ENCODE data around the gene GJA1.
"Not testable (repeated sequence)": the region's sequence is repeated elsewhere in the genome, so short reads cannot be mapped to it uniquely, and the experiment has no call there.

The GJA1 gene

DNA sequence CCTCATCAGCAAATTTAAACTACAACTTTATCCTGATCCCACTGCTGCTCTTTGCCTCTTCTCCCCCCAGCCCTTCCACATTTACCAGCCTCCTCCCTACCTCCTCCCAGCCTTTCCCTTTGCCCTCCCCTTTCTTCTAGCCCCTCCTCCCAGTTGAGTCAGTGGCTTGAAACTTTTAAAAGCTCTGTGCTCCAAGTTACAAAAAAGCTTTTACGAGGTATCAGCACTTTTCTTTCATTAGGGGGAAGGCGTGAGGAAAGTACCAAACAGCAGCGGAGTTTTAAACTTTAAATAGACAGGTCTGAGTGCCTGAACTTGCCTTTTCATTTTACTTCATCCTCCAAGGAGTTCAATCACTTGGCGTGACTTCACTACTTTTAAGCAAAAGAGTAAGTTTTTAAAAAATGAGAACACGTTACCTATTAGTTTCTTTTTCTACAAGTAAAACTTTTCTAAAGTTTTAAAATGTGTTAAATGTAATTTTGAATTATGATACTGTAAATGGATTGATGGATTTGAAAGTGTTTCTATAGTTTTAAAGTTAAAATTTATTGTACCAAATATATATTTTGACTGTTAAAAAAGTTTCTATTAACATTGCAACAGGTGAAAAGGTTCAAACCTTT lies at the start of gene GJA1:
Gene GJA1 (plus strand): TSS at position 203 of the 626 bp plus-strand sequence. CDS start 11,202 bp downstream, outside the sequence.
- peak; percentile 66 for DNase-seq (ENCODE audit: low spot score)

DNA sequence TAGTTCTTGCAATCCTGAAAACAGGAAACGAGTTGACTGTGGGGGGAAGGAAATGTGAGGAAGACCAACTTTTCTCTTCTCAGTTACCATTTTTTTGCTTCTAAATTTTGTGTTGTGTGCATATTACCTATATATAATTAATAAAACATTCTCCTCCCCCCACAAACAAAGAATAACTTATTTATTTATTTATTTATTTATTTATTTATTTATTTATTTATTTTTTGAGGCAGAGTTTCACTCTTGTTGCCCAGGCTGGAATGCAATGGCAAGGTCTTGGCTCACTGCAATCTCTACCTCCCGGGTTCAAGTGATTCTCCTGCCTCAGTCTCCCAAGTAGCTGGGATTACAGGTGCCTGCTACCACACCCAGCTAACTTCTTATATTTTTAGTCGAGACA lies 48.9 kb upstream of the GJA1 start:
- DNase-seq (ENCODE audit: low spot score) = not testable (repeated sequence)

DNA sequence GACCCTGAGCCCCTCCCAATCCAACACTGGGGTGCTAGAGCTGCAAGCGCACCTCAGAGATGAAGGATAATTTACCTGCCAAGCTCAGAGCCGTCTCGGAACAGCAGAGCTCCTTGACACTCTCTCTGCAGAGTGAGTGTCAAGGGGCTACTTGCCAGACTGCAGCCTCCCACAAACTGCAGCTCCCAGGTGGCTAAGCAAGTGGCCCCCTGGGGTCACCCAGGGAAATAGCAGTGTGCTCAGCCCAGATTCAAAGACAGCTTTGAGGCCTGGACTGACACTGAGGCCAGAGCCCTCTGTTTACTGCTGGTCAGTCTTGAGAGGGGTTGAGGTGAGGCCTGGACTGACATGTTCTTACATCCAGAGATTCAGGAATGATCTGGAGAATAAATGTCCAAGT lies 46.0 kb upstream of the GJA1 start:
- no peak for DNase-seq (ENCODE audit: low spot score)

DNA sequence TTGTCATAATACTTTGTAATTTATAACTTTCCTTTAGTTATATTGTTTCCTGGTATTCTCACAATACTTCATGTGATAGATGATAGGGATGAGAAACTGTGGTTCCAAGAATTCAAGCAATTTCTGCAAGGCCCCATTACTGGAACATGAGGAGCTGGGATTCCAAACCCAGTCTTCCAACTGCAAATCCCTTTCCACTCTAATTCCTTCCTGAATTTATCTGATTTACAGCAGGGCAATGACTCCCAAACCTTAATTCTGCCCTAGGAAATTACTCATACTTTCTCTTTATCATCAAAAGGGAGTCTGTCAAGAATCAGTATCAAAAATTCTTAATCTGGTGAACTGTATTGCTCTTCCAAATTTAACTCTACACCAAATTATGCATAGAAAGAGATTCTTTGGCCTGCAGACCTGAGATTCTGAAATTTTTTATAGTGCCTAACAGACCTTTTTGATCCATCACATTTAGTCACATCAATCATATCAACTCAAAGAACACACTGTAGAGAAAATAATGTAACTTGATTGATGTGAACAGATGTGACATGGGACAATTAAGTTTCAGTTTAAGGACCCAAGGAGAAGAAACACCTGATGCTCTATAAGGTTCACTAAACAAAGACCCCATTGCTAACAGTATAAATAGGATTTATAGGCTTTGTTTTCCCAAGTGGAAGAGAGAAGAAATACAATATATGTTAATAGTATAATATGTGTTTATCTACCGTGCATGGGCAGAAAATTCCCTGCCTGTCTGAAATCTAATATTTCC lies 41.5 kb upstream of the GJA1 start:
- no peak for DNase-seq (ENCODE audit: low spot score)

DNA sequence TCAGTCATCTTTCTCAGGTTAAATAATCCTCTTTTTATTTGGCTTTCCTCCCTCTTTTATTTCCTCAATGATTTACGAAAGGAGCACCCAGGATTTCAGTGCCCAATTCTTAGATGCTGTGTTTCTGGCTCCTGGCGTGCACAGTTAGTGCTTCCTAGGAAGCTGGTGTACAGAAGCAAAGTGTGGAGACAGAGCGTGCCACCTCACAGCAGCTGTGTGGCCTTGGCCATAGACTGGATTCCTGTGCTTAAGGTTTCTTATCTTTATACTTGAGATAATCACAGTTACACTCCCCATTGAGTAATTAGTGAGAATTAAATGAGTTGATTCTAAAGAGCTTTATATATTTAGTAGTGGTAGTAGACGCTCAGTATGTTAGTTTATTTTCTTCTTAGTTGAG lies 39.7 kb upstream of the GJA1 start:
- DNase-seq (ENCODE audit: low spot score) = no peak

GRCh38 chr6:121397188-121397587 lies 38.3 kb upstream of the GJA1 start:
- DNase-seq (ENCODE audit: low spot score) = not testable (repeated sequence)

- DNase-seq (ENCODE audit: low spot score) = no peak
Measured at GRCh38 chr6:121398127-121398526, 37.3 kb upstream of the GJA1 start.

GRCh38 chr6:121399966-121400365 lies 35.5 kb upstream of the GJA1 start:
- no peak for DNase-seq (ENCODE audit: low spot score)

DNA sequence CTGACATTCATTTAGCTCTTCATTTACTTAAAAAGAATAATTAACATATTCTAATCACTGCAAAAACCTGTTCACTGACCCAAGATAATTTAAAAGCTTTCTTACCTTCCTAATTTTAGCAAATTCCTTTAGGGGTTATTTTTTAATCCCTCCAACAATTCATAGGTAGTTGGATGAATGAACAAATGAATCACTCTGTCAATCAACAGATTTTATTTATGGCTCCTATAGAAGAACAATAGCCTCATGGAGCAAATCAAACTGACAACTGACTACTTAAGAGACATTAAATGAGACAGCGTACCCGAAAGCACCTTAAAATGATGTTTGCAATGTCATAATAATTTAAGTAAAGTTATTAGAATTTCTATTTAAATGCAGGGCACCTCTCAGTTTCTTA lies 31.5 kb upstream of the GJA1 start:
- DNase-seq (ENCODE audit: low spot score) = no peak

DNA sequence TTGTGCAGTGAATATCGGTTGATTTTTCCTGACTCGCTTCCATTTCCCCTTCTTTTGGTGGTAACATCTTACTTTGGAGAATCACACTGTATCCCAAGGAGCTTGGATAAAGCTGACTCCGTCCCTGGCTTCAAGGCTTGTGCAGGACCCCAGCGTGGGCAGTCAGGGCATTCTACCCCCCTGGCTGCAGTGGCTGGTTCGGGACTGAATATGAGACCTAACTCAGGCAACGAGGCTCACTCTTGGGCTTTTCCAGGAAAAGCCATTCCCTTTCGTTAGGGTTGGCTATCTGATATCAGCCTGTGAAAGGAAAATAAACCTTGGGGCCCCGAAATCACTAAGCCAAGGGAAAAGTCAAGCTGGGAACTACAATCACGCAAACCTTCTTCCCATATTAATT lies 30.1 kb upstream of the GJA1 start:
- DNase-seq (ENCODE audit: low spot score) = no peak

DNA sequence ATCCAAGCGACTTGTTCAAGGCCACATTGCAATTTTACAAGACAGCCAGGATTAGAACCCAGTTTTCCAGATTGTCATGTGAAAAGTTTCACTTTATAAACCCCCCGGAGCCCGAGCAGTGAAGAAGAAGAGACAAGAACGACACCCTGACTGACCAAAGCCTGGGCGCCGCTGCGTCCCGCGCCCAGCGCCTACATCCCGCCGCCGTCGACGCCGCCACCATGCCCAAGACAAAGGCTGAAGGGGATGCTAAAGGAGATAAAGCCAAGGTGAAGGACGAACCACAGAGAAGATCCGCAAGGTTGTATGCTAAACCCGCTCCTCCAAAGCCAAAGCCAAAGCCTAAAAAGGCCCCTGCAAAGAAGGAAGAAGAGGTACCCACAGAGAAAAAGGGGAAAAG lies 27.1 kb upstream of the GJA1 start:
- no peak for DNase-seq (ENCODE audit: low spot score)

GRCh38 chr6:121413879-121414278 lies 21.6 kb upstream of the GJA1 start:
- DNase-seq (ENCODE audit: low spot score) = no peak

GRCh38 chr6:121418346-121418745 lies 17.1 kb upstream of the GJA1 start:
- DNase-seq (ENCODE audit: low spot score) = no peak

DNA sequence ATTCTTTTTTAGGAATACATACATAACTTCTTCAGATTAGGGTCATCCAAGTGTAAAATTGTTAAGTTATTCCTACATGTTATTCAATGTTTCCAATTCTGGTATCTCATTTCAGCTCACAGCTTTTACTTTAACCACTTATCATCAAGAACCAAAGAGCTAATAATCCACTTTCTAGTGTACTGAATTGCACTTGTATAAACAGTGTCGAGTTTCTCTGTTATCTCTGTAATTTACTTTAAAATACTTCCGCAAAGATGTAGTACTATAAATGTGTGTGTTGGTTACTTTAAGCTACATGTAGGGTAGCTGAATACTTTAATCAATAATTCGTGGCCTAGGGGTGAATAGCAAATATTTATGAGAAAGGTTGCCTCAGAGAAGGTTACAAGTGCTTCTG lies 8.8 kb upstream of the GJA1 start:
- no peak for DNase-seq (ENCODE audit: low spot score)

GRCh38 chr6:121428872-121429756 lies 6.3 kb upstream of the GJA1 start:
- DNase-seq (ENCODE audit: low spot score) = no peak

- no peak for DNase-seq (ENCODE audit: low spot score)
Measured at GRCh38 chr6:121430514-121431460, 4.7 kb upstream of the GJA1 start.

- DNase-seq (ENCODE audit: low spot score) = not testable (repeated sequence)
Measured at GRCh38 chr6:121431776-121432175, 3.7 kb upstream of the GJA1 start.

DNA sequence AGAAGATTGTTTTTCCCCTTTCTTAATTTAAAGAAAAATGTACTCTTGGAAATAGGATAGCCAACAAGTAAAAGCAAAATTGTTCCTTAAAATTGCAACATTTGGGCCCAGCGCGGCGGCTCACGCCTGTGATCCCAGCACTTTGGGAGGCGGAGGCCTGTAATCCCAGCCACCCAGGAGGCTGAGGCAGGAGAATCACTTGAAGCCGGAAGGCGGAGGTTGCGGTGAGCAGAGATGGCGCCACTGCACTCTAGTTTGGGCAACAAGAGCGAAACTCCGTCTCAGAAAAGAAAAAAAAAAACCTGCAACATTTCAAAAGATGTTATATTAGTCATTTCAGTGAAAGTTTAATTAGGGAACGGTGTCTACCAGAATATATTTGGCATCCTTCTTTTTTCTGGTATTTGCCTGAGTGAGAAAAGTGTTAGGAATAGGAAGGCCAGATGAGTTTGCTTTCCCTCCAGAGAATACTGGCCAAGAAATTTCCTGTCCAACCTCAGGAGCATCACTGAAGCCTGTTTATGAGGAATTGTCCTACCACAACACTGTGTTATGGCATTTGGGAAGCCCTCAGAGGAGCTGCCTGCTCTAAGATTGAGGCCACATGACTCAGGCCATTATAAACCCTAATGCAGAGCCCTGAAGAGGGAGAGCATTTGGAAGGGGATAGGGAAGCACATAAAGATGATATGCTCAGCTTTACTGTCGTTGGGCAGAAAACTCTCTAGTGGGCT lies 1.2 kb upstream of the GJA1 start:
- no peak for DNase-seq (ENCODE audit: low spot score)

DNA sequence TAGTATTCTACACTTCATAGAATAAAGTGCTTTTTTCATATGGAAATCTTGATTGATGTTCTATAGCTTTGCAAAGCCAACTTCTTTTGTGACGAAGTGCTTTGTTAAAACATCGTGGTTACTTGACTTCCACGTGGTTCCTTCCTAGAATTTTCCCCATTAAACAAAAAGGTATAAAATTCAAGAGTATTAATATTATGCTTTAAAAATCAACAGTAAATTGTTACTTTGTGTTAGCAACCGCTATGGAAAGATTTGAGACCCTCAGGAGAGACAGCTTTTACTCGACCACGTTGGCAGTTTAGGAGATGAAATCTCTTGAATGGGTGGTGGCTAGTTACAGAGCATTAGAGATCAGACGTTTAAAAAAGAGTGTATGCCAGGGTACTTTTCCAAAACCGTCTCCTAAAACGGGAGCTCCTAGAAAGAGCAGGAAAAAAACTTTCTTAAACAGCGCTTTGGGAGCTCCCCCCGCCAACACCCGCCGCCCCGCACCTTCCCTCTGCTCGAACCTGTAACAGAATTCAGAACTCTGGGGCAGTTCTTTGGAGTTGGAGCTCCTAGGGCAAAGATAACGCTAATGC lies 920 bp downstream of the GJA1 start:
- DNase-seq (ENCODE audit: low spot score) = no peak
